Lower leg skin (tissue), 3 donors: ENCODE results near the gene ABLIM1.

Source experiments
- POLR2A ChIP-seq, 2 donors: fragments of 450-650 bp; IDR thresholded peaks; one replicate each; pipeline ENCODE4 v1.6.1; 2016 to 2017; ENCODE audit warnings: antibody characterized with exemption in 2 of 2, mild to moderate bottlenecking in 1 of 2, moderate library complexity in 1 of 2
- TF ChIP-seq, protein P1 (sequence below), 3 donors: fragments of 450-650 bp; IDR thresholded peaks; one replicate each; pipeline ENCODE4 v1.5.1; 2016; ENCODE audit warnings: antibody characterized with exemption in 3 of 3, mild to moderate bottlenecking in 3 of 3, moderate library complexity in 2 of 3

DNA sequence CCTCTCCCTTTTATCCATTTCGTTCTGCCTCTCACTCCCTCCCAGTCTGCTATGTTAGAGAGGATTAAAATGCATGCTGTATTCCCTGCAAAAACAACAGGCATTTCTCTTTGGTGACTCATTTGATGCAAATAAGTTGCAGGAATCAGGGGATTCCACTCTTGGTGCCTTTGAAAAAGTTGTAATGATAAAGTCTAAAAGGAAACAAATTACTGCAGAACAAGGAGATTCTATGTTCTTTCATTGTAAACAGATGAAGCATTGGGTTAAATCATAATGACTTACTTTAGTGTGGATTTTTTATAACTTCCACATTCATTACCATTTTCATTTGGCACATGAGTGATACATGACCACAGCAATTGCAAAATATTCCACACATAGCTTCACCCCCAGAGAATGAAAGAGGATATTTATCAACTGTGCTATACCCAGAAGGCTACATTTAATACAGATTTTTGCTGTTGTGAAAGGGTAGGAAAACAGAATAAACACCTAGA lies 33.4 kb upstream of the ABLIM1 start:
- TF ChIP-seq, protein P1, sequence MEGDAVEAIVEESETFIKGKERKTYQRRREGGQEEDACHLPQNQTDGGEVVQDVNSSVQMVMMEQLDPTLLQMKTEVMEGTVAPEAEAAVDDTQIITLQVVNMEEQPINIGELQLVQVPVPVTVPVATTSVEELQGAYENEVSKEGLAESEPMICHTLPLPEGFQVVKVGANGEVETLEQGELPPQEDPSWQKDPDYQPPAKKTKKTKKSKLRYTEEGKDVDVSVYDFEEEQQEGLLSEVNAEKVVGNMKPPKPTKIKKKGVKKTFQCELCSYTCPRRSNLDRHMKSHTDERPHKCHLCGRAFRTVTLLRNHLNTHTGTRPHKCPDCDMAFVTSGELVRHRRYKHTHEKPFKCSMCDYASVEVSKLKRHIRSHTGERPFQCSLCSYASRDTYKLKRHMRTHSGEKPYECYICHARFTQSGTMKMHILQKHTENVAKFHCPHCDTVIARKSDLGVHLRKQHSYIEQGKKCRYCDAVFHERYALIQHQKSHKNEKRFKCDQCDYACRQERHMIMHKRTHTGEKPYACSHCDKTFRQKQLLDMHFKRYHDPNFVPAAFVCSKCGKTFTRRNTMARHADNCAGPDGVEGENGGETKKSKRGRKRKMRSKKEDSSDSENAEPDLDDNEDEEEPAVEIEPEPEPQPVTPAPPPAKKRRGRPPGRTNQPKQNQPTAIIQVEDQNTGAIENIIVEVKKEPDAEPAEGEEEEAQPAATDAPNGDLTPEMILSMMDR (IDR thresholded peaks at IDR 0.05), result no peak
- TF ChIP-seq POLR2A (IDR thresholded peaks at IDR 0.05), result no peak
